Activated CD4-positive, alpha-beta T cell treated with anti-CD3 and anti-CD28 coated beads for 1 hour (primary cell): Measurements from ENCODE around the gene ODC1.
"Not testable (repeated sequence)": the region's sequence is repeated elsewhere in the genome, so short reads cannot be mapped to it uniquely, and the experiment has no call there.

Experiments used
- DNase-seq: peaks from one replicate; pipeline ENCODE4 v3.0.0-alpha.2; 2020

Gene ODC1

DNA sequence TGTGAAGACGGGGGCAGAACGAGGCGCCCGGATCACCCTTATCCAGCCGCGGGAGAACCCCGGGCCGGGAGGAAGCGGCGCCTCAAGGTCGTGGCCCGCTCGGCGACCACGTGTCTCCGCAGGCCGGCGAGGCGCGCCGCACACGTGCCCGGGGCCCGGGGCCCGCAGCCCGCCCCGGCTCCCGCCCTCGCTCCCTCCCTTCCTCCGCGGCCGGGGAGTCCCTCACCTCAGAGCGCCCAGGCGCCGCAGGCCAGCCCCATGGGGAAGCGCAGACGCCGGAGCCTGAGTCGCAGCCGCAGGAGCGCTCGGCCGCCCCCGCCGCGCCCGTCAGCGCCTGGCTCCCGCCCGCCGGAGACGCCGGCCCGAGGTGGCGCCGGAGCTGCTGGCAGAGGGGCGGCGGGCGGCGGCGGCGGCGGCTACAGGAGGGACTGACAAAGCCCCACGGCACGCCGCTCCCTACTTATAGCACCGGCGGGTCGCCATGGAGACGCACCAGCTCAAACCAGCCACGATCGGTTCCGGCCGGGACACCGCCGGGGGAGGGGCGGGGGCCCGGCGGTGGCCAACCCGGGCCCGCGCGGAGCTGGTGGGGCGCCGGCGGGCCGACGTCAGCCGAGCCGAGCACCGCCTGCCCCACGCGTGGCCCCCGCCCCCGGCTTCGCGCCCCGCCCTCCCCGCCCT is at the start of gene ODC1:
Gene ODC1, minus strand, starts transcription at position 433 of the 681 bp plus-strand sequence. CDS start 3,295 bp downstream, outside the sequence.
- DNase-seq = peak; percentile 99

DNA sequence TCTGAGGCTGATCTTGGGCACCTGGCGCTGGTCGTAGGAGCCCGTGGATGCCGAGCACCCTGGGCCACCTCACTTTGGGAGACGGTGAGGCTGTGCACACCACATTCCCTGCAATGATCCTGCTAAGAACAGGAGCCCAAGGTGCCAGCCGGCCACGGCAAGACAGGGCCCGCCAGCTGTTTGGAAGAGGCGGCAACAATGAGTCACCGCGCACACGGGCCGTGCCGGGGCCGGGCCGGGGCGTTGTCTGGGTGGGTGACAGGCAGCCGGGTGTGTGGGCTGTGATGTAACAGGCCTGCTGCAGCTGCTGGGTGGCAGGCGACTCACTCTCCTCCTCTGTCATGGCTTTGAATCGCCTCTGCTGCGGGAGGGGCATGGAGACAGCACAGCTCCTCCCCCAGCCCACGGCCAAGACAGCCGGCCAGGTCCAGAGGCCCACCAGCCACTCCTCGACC is 49.7 kb upstream of the ODC1 start:
- peak; percentile 49 for DNase-seq

DNA sequence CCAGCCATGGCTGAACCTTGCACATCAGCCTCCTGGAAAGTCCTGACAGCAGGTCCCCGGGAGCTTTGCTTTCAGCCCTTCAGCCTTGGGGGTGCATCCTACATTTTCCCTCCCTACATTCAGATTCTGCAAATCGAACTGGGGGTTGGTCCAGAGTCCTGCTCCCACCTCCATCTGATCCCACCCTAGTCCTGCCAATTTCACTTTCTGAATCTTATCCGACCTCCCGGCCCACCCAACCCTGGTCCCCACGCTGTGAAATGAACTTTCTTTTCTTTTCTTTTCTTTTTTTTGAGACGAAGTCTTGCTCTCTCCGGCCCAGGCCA is 47.8 kb upstream of the ODC1 start:
- DNase-seq = no peak

DNA sequence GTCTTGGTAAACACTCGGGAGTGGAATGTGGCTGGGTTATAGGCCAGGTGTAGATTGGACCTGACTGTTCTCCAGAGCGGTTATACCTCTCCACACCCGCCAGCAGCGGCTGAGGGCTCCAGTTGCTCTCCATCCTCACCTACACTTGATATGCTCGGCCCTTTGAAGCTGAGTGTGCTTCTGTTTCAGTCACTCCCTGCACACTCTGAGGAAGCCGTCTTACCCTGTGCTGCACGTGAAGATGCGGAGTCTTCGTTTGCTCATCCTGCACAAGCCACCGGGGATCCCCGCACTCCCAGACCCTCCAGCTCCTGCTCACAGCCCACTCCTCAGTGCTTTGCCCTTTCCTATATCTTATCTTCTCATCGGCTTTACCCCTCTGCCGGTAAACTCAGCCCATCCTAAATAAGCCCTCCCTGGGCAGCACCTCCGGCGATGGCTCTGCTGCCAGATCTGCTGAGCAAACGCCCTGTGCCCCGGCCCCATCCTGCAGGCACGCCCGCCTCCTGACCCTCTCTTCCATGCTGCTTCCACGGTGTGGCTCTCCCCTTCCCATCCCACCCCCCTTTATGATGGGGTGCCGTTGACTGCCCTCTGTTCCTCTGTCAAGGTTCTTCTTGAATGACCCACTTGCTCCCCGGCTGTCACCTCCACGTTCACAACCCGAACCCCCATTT is 47.3 kb upstream of the ODC1 start:
- no peak for DNase-seq

DNA sequence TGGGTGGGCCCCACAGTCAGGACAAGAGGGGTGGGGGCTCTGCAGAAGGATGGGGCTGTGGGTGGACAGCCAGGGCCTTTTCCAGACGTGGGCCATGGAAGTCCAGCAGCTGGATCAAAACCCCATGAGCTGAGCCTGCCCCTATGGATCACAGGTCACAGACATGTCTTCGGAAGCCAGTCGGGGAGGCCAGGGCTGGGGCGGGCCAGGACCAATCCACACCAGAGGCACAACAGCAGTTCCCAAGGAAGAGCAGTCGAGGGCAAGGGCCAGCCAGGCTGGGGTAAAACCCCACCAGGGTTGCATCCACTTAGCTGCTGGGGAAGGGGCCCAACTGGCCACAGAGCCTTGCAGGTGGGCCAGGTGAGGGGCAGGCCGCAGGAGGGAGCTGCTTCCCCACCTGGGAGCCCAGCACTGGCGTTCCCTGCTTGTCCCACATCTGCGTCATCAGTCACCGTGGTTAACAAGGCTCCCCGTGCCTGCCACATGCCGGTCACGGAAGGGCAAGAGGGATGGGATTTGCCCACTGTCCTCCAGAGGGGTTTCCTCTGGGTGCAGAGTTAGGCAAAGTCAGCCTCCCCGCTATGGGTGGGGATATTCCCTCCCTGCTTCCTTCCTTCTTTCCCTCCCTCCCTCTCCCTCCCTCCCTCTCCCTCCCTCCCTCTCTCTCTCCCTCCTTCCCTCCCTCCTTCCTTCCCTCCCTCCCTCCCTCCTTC is 46.4 kb upstream of the ODC1 start:
- DNase-seq = no peak

DNA sequence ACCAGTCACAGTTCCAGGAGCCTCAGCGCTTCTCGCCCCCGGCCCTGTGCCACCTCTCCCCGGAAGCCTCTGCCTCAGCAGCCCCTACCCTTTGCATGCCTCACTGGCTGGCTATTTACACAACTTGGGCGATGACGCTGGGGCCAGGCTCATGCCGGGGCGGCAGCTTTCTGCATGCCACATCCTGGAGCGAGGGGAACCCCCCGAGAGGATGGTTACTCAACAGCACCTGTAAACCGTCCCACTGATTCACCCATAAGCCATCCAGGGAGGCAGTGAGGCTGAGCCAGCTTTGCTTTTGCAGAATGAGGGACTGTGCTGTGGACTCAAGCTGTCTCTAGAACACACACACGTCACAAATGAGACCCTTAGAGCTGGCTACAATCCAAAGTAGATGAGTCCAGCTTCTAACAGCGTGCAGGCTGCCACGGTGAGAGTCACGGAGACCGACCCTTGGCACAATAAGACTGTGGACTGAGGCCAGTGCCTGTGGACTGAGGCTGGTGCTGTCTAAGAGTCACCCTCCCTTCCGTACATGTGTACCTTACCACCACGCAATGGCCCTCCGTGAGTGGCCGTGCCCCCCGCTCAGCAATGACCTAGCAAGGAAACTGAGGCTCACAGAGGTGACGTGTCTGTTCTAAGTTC is 45.6 kb upstream of the ODC1 start:
- peak; percentile 63 for DNase-seq

DNA sequence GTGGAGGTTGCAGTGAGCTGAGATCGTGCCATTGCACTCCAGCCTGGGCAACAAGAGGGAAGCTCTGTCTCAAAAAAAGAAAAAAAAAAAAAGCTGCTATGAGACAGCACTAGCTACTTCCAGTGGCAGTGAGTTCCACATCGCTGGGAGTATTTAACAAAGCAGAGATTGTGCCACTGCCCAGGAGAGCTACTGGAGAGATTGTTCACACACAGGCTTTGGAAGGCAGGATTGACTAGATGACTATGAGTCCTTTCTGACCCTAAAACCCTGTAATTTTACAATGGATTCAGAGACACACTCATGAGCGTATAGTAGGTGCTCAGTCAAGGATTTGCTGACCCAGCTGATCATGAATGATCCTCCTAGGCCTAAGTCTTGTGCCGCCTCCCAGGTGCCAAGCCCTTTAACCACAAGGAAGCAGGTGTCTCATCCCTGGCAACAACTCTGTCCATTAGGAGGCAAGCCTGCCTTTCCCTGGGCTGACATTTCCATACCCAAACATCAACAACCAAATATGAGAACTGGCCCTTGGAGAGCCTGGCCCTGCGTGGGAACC is 45.0 kb upstream of the ODC1 start:
- DNase-seq = no peak

DNA sequence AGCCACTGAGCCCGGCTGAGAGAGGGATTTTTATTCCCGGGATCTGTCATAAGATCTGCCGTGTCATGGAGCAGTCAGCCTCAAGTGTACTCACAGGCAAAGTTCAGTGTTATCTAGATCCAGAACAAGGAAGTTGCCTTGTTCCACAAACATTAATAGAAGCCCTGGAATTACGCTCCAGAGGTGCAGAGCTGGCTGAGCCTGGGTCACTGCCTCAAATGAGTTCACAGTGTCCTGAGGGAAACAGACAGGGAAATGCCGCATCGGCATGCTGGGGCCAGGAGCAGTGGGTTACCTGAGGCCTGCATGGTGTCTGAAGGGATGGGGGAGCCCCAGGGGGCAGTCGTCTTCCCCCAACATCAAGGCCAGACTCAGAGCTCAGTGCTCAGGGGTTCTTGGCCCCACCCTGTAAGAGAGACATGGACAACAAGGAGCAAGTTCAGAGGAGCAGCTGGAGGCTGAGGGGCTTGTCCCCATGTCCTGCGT is 42.7 kb upstream of the ODC1 start:
- no peak for DNase-seq

DNA sequence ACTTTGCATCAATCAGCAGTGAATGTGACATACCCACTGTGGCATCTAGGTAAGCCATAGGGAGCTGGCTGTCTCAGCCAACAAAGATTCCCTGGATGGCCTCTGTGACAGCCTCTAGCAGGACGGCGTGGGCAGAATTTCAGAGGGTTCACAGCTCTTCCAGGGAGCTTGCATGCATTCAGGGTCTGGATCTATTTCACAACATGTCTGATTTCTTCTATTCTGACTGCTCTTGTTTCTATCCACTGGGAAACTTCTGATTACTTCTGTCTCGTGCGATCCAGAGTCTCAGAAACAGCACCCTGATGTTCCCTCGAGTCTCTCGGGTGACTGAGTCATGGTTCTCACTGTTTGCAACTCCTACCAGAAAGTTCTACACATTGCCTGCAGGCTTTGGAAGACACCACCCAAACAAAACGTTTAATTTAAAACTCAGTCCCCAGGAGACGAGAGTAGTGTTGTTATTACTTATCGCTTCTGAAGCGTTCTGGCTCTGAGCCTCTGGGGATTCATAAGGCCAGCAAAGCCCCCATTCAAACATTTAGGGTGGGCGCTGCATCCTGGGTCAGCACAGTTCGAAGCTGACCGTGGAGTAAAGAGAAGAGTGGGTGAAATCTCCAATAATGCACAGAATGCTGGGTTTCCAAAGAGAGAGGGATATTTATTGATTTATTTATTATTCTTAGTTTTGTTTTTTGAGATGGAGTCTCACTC is 41.9 kb upstream of the ODC1 start:
- no peak for DNase-seq

DNA sequence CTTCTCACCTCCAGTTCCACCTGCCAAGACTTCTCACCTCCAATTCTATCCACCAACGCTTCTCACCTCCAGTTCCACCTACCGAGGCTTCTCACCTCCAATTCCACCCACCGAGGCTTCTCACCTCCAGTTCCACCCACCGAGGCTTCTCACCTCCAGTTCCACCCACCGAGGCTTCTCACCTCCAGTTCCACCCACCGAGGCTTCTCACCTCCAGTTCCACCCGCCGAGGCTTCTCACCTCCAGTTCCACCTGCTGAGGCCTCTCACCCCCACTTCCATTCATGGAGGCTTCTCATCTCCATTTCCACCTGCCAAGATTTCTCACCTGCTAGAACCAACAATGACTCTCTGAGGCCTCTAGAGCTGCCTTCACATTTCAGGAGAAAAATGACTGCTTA is 40.0 kb upstream of the ODC1 start:
- not testable (repeated sequence) for DNase-seq

DNA sequence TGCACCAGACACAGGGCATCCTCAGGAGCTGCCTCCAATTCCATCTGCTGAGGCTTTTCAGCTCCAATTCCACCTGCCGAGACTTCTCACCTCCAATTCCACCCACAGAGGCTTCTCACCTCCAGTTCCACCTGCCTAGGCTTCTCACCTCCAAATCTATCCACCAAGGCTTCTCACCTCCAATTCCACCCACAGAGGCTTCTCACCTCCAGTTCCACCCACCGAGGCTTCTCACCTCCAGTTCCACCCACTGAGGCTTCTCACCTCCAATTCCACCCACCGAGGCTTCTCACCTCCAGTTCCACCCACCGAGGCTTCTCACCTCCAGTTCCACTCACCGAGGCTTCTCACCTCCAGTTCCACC is 39.6 kb upstream of the ODC1 start:
- DNase-seq = not testable (repeated sequence)

DNA sequence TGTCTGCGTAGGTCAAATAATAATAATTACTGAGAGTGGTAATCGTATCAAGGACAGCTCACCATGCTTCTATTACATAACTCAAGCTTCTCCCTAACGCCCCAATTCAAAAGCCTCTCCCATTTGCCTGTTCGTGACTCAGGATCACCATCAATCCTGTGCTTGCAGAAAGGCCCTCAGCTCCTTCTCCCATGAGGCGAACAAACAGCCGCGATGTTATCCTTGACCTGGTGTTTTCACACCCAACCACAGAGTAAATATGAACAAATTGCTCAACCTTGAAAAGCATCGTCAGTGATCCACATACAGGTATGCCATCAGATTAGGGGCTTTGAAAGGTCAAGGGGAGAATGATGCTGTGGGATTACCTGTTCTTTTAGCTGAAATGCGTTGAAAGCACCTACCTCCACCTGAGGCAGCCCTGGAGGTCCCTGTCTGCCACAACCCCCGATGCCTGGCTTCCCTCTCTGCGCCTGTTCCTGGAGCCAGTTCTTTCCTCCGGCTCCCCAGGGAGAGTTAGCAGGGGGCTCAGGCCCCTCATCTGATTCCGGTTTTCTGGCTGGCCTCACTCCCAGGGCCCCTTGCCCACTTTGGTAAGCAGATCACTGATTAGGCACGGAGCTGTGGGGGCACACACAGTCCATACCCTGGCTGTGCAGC is 39.1 kb upstream of the ODC1 start:
- DNase-seq = no peak

DNA sequence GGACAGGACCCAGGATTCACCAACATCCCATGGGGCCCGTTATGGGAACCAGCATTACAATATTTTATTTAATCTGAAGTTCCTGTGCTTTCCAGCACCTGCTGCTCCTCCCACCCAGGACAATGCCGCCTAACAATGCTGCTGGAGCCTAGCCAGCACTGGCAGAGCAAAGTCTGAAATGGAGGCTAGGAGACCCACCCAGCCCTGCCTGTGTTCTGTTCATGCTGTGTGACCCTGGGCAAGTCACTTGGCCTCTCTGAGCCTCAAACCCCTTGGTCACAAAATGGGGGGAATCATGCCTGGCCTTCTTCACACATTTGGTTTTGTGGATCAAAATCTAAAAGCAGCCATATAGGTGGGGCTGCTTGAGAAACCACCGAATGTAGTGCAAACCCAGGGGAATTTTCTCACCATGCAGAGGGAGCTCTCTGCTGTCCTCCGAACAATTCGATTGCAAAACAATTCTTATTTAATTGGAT is 38.5 kb upstream of the ODC1 start:
- DNase-seq = no peak

DNA sequence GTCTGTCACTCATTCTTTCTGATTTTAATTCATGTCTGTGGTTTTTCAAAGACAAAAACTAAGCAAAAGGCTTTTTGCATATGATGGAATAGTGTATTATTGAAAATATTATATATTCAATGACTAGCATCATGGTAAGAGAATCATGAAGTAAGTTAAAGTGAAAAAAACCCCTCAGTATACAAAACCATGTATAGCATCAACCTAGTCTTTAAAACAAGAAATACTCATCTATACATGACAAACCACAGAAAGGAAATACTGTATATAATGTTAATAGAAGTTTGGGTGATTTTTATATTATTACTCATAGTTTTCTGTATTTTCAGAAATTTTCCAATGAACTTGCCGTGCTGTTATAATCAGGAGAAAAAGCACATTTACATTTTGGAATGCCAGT is 38.0 kb upstream of the ODC1 start:
- no peak for DNase-seq

DNA sequence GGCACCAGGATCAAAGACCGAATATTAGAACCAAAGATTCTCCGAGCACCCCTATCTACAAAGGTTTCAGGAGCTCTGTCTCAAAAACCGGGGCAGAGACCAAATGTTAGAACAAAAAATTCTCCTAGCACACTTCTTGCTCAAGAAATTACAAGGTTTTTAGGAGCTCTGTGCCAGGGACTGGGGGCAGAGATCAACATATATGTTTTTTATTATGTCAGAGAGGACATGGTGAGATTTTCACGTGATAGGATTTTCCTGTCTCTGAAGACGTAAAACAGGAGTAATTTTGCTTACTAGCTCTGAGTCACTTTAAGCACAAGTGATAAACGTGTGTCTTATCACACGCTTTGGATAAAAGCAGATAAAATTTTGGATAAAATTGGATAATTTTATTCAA is 34.8 kb upstream of the ODC1 start:
- no peak for DNase-seq

DNA sequence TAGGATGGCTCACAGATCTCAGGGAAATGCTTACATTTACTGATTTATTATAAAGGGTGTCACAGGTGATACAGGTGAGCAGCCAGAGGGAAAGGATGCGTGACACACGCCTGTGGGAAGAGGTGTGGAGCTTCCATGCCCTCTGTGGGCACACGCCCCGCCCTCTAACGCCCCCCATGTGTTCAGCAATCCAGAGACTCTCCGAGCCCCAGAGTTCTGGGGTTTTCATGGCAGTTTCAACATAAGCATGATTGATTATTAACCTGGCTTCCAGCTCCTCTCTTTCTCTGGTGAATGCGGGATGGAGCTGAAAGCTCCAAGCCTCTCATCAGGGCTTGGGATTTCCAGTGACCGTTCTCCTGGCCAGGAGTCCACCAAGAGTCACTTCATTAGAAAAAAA is 34.3 kb upstream of the ODC1 start:
- no peak for DNase-seq

DNA sequence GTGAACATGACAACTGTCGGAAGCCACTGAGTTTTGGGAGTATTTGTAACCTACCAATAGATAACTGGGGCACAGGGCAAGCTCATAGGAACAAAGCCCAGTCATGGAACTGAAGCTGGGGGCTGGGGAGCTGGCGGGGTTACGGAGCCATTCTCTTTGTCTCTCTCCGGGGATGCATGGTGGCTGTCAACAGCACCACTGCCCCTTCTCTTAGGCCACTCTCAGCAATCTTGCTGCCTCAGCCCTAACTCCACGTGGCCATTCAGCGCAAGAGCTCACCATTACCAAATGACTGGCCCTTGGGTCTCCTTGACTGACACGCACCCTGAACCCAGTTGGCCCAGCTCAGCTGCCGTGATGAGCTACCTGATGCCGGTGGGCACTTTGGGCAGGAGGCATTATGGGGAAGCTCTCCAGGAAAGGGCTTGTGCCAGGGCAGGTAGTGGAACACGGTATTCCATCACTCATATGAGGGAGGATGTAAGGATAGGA is 33.6 kb upstream of the ODC1 start:
- no peak for DNase-seq

DNA sequence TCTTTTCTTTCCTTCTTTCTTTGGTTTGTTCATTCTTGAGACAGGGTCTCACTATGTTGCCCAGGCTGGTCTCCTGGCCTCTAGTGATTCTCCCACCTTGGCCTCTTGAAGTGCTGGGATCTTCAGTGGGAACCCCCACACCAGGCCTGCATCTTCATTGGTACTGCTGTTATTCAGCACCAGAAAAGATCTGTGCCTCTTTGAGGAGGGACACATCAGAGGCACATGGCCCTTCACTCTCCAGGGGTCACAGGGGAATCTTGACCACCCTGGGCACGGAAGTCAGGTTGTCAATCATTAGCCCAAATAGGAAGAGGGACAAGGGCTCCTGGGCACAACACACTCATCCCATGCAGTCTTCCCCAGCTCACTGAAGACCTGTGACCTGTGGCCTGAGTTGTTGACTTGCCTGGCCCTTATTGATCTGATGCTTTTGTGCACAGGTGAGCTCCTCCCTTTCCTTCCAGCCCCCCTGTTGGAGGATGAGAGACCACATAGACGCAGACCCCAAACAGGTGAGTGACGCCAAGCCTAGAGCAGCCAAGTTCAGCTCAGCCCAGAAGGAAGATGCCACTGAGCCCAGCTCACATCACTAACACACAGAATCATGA is 33.0 kb upstream of the ODC1 start:
- DNase-seq = no peak

DNA sequence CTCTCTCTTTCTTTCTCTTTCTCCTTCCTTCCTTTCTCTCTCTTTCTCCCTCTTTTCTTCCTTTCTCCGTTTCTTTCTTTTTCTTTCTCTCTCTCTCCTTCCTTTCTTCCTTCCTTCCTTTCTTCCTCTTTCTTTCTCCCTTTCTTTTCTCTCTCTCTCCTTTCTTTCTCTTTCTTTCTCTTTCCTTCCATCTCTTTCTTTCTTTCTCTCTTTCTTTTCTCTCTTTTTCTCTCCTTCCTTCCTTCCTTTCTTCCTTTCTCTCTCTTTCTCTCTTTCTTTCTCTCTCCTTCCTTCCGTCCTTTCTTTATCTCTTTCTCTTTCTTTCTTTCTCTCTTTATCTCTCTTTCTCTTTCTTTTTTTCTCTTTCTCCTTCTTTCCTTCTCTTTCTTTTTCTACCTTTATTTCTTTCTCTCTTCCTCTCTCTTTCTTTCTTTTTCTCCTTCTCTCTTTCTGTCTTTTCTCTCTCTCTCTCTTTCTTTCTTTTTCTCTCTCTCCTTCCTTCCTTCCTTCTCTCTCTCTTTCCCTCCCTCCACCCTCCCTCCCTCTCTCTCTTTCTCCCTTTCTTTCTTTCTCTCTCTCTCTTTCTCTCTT is 32.3 kb upstream of the ODC1 start:
- no peak for DNase-seq

DNA sequence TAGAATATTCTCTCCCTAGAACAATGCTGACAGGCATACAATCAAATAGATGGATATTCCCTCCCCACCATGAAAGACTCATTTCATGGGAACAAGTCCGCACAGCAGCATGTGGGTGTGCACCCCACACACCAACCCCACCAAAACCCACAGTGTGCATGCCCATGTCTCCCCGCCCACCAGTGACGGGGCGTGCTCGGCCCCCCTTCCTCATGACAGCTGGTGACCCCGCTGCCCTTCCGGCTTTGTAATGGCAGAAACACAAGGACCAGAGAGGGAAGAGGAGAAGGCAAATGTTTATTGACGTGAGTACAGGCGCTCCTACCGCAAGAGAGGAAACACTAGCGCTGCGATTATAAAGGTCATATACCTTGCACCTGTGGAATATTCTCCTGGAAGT is 30.8 kb upstream of the ODC1 start:
- DNase-seq = no peak

DNA sequence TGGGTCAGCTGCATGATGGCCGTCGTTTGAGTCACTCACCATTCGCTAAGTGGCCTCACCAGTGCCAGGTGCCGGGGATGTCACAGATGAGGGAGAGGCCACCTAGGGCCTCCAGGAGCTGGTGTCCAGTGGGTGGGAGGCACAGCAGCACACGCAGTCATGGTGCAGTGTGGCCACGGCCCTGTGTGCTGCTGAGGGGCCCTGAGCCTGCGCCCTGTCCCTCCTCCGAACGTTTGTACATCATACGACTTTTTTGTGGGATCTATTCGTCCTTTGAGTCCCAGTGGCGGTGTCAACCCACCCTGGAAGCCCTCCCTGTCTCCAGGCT is 30.1 kb upstream of the ODC1 start:
- DNase-seq = no peak
